IMR-90 (cell line): ENCODE results near the gene IGF2BP1. TPM values are rescaled to one million over a fixed set of nuclear protein-coding genes. Genes with fewer than 3 reads are reported as not detected.

Experiments
- ATAC-seq: fragments of 200-7000 bp; cut with Tn5 transposase; 2 replicates; pipeline ENCODE4 v1.9.1; 2020; ENCODE audit warnings: low read depth, mild to moderate bottlenecking, moderate library complexity
- BruUV-seq: library from RNA; stranded (reverse); fragments of 400-500 nt; replicated peaks from 2 replicates; lab custom pipeline; 2021; lab: Mats Ljungman, UMichigan
- CTCF ChIA-PET: fragments of 300-600 bp; formaldehyde crosslinking; extraction: SDS; loops from one replicate; lab custom pipeline; 2021; ENCODE audit warnings: antibody characterized with exemption; lab: Yijun Ruan, JAX
- POLR2A ChIA-PET: fragments of 300-600 bp; sonication (Branson Sonifier 250); formaldehyde crosslinking; loops from one replicate; lab custom pipeline; 2022; ENCODE audit warnings: antibody characterized with exemption; ENCODE audit not compliant: unreplicated experiment; lab: Charles Lee
- DNase-seq: peaks from one replicate; pipeline ENCODE4 v3.0.0; 2013
- H2AFZ ChIP-seq: replicated peaks from 2 replicates; pipeline ENCODE3; 2013; ENCODE audit warnings: low read length, mild to moderate bottlenecking; ENCODE audit not compliant: poor library complexity
- H2AK5ac ChIP-seq: 2 replicates; pipeline ENCODE4 v1.6.1; 2013; ENCODE audit warnings: low read depth, low read length, inconsistent platforms
- H2AK9ac ChIP-seq: replicated peaks from 2 replicates; pipeline ENCODE3; 2013; ENCODE audit warnings: mild to moderate bottlenecking, low read depth, low read length, moderate library complexity; ENCODE audit not compliant: poor library complexity
- H2BK120ac ChIP-seq: 2 replicates; pipeline ENCODE4 v1.6.1; 2013; ENCODE audit warnings: low read depth, low read length, inconsistent platforms
- H2BK15ac ChIP-seq: 3 replicates; pipeline ENCODE4 v1.6.1; 2013; ENCODE audit warnings: low read depth, low read length, inconsistent platforms
- H2BK20ac ChIP-seq: 2 replicates; pipeline ENCODE4 v1.6.1; 2013; ENCODE audit warnings: low read depth, mild to moderate bottlenecking, inconsistent platforms, low read length, moderate library complexity
- H2BK5ac ChIP-seq: 2 replicates; pipeline ENCODE4 v1.6.1; 2013; ENCODE audit warnings: mild to moderate bottlenecking, low read depth, low read length, inconsistent platforms; ENCODE audit not compliant: poor library complexity, severe bottlenecking
- H3K14ac ChIP-seq: replicated peaks from 2 replicates; pipeline ENCODE4 v1.6.1; 2013; ENCODE audit warnings: low read depth, low read length, inconsistent platforms
- H3K18ac ChIP-seq: 2 replicates; pipeline ENCODE4 v1.6.1; 2013; ENCODE audit warnings: low read depth, low read length, control low read depth
- H3K23ac ChIP-seq: 2 replicates; pipeline ENCODE4 v1.6.1; 2013; ENCODE audit warnings: low read depth, low read length, inconsistent platforms
- H3K27ac ChIP-seq: 2 replicates; pipeline ENCODE4 v1.5.1; 2013; ENCODE audit warnings: mild to moderate bottlenecking, control low read depth, low read length; ENCODE audit not compliant: insufficient read depth
- H3K27me3 ChIP-seq: 2 replicates; pipeline ENCODE4 v1.6.1; 2013; ENCODE audit warnings: low read length; ENCODE audit not compliant: control insufficient read depth, insufficient read depth
- H3K36me3 ChIP-seq: 2 replicates; pipeline ENCODE4 v1.6.1; 2013; ENCODE audit warnings: low read length, mixed read lengths; ENCODE audit not compliant: control insufficient read depth, insufficient read depth
- H3K4ac ChIP-seq: 2 replicates; pipeline ENCODE4 v1.6.1; 2013; ENCODE audit warnings: low read depth, low read length, inconsistent platforms
- H3K4me1 ChIP-seq: 2 replicates; pipeline ENCODE4 v1.6.1; 2013; ENCODE audit warnings: low read length, mixed read lengths; ENCODE audit not compliant: control insufficient read depth, insufficient read depth
- H3K4me2 ChIP-seq: 2 replicates; pipeline ENCODE4 v1.6.1; 2013; ENCODE audit warnings: low read depth, mild to moderate bottlenecking, control low read depth, low read length, moderate library complexity
- H3K4me3 ChIP-seq: 2 replicates; pipeline ENCODE4 v1.5.1; 2013; ENCODE audit warnings: low read depth, mild to moderate bottlenecking, control low read depth, low read length, moderate library complexity; ENCODE audit not compliant: insufficient read depth
- H3K56ac ChIP-seq: 2 replicates; pipeline ENCODE4 v1.6.1; 2013; ENCODE audit warnings: low read length, inconsistent platforms; ENCODE audit not compliant: insufficient read depth; ENCODE audit errors: extremely low read depth
- H3K79me1 ChIP-seq, 2 experiments: 2 replicates each; pipeline ENCODE4 v1.6.1; 2013; ENCODE audit warnings: low read length in 2 of 2, inconsistent platforms in 1 of 2, low read depth in 1 of 2
- H3K9ac ChIP-seq: 2 replicates; pipeline ENCODE4 v1.6.1; 2013; ENCODE audit warnings: low read depth, low read length, control low read depth
- H3K9me1 ChIP-seq: 2 replicates; pipeline ENCODE4 v1.6.1; 2013; ENCODE audit warnings: low read length, inconsistent platforms; ENCODE audit not compliant: insufficient read depth
- H3K9me3 ChIP-seq: 2 replicates; pipeline ENCODE4 v1.6.1; 2013; ENCODE audit warnings: low read length; ENCODE audit not compliant: control insufficient read depth, insufficient read depth
- H4K20me1 ChIP-seq: 2 replicates; pipeline ENCODE4 v1.6.1; 2013; ENCODE audit warnings: low read length, inconsistent platforms; ENCODE audit not compliant: insufficient read depth
- H4K5ac ChIP-seq: 2 replicates; pipeline ENCODE4 v1.6.1; 2013; ENCODE audit warnings: mild to moderate bottlenecking, low read depth, low read length, control low read depth
- H4K8ac ChIP-seq, 2 experiments: 2 replicates each; pipeline ENCODE4 v1.6.1; 2013; ENCODE audit warnings: low read depth in 2 of 2, low read length in 2 of 2, control low read depth in 1 of 2, inconsistent platforms in 1 of 2
- H4K91ac ChIP-seq: 2 replicates; pipeline ENCODE4 v1.6.1; 2013; ENCODE audit warnings: low read depth, low read length, inconsistent platforms; ENCODE audit not compliant: insufficient read depth
- MAZ ChIP-seq: IDR thresholded peaks from 2 replicates; pipeline ENCODE4 v1.6.1; 2012; ENCODE audit warnings: low read depth, mild to moderate bottlenecking, low read length, improper control_type of control experiment, moderate library complexity, borderline replicate concordance
- MXI1 ChIP-seq: IDR thresholded peaks from 2 replicates; pipeline ENCODE4 v1.6.1; 2012; ENCODE audit warnings: low read depth, mild to moderate bottlenecking, low read length, moderate library complexity, borderline replicate concordance
- NFE2L2 ChIP-seq: fragments of 150-350 bp; IDR thresholded peaks from 2 replicates; pipeline ENCODE4 v1.6.1; 2016; ENCODE audit warnings: low read depth, mild to moderate bottlenecking, low read length
- RAD21 ChIP-seq: IDR thresholded peaks from 2 replicates; pipeline ENCODE4 v1.6.1; 2012; ENCODE audit warnings: low read length, improper control_type of control experiment
- SMC3 ChIP-seq: fragments of 150-350 bp; IDR thresholded peaks from 2 replicates; pipeline ENCODE4 v1.6.1; 2016; ENCODE audit warnings: low read depth, mild to moderate bottlenecking, antibody characterized with exemption, low read length, moderate library complexity
- WGBS, 2 experiments: methylation state at CpG; one replicate each; pipeline versions ENCODE4 v1.1.5 to v1.1.7; 2013; ENCODE audit warnings: missing lambda C conversion rate in 2 of 2; ENCODE audit not compliant: insufficient read length in 1 of 2; ENCODE audit errors: extremely low coverage in 2 of 2; 5-methylcytosine and 5-hydroxymethylcytosine counted together
- dilution Hi-C: fragments of 300-500 bp; cut with HindIII; formaldehyde crosslinking; loops from one replicate; pipeline ENCODE4 v1.14.3; 2018; ENCODE audit warnings: low sequenced_read_pairs; ENCODE audit not compliant: unreplicated experiment
- in situ Hi-C: fragments of 300-500 bp; cut with MboI; formaldehyde crosslinking; loops from 3 replicates; pipeline ENCODE4 v1.14.3; 2019; ENCODE audit warnings: low sequenced_read_pairs, inconsistent platforms, mixed read lengths
- intact Hi-C: fragments of 100-400 bp; cut with micrococcal nuclease; formaldehyde crosslinking; loops from 2 replicates; pipeline ENCODE4 v1.10.0; 2022
- polyA plus RNA-seq, 3 experiments: library from polyadenylated mRNA; depleted of rRNA; stranded (reverse); fragments of >200 nt; gene quantifications; 2 replicates each; pipeline ENCODE4 v1.2.3, GENCODE V29; 2012; ENCODE audit warnings: low replicate concordance in 1 of 3
- total RNA-seq: library from RNA; depleted of rRNA; stranded (reverse); fragments of >200 nt; gene quantifications from 2 replicates; pipeline ENCODE4 v1.2.3, GENCODE V29; 2012

IGF2BP1 gene
- total and polyA plus RNA-seq, 2 of the 4 experiments (the other 2 are of a cell fraction), result 10.2 to 13.1 TPM

DNA sequence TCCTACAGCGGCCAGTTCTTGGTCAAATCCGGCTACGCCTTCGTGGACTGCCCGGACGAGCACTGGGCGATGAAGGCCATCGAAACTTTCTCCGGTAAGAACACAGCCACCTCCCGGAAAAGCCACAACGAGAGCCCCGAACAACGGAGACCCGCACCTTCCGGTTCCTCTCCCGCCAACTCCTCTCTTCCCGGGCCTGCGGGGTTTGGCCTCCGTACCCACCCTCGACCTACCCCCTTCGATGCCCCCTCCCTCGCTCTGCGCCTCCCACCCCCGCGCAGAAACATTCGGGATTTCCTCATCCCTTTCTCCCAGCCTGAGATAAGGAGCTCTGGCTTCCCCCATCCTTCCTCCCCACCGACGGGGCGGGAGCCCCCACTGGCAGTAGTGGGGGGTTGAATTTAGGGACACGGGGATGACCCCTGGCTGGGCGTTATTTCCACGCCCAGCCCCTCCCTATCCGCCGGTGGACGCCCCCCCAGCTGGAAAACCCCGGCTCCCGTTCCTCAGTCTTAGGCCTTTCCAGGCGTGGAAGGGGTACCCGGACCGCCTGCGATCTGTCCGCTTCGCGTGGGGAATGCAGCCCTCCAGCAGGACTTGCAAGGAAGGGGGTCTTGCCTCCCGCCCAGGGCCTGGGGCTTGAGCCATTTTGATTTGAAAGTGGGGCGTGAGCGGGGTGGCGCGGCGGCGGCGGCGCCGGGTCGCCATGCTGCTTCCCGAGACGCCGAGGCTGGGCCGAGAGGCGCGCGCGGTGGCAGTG lies 822 bp downstream of the IGF2BP1 start:
- Histone ChIP-seq H3K36me3 (no peaks in the 10 kb centered on the region), H3K4me1 (no peaks in the 10 kb centered on the region), H4K8ac (peak overlapping the region; percentile 89 to 100), H4K5ac (peak overlapping the region; percentile 95), H3K56ac (peak overlapping the region; percentile 99), H3K9ac (peak overlapping the region; percentile 97), H2BK120ac (peak overlapping the region; percentile 88), H3K23ac (peak overlapping the region; percentile 98), H2BK5ac (peak overlapping the region; percentile 90), H3K18ac (peak overlapping the region; percentile 91), H3K4me3 (peak overlapping the region; percentile 93), H2BK15ac (peak overlapping the region; percentile 98; the same call in 1 of the 3 replicates), H3K27me3 (peaks cover 18% of the 10 kb centered on the region), H3K9me1 (no peaks in the 10 kb centered on the region), H2AFZ (peak overlapping the region; percentile 87), H3K14ac (peak overlapping the region; percentile 98), H4K20me1 (peaks cover 2% of the 10 kb centered on the region; the same call in 1 of the 2 replicates), H3K9me3 (no peaks in the 10 kb centered on the region), H4K91ac (peak overlapping the region; percentile 99), H2BK20ac (peak overlapping the region; percentile 6; the same call in 1 of the 2 replicates), H2AK5ac (peak overlapping the region; percentile 59), H3K27ac (peak overlapping the region; percentile 95), H2AK9ac (peak overlapping the region; percentile 98), H3K4me2 (peak overlapping the region; percentile 99), H3K79me1 (peaks cover 0 to 15% of the 10 kb centered on the region in 2 experiments; a peak in 2 of 4 replicates), H3K4ac (peak overlapping the region; percentile 99)
- TF ChIP-seq MXI1, result peak; percentile 86; the same call in 1 of the 2 replicates
- no peak for TF ChIP-seq NFE2L2
- TF ChIP-seq MAZ, result peak; percentile 44; the same call in 1 of the 2 replicates
- TF ChIP-seq SMC3, result 0 out of 2 replicates have a peak, but pooled peaks have one; percentile 1
- no peak for TF ChIP-seq RAD21
- no TSS peak for BruUV-seq
- 0% methylated on average over 18 of the region's 63 CpGs; no CpG with 5 or more reads in 1 of the 2 experiments for WGBS, 2 experiments
- intact Hi-C loops, result loop anchor here (1.0 to 2.0 kb wide), 2 partner anchors 25 to 54 kb away; partner anchors contain the start of gene SNF8
- dilution Hi-C loops, result no loop called here
- CTCF ChIA-PET, result interaction anchor here (0.8 to 2.3 kb wide), 2 partner anchors 10 to 35 kb away, joined by 3 to 16 read pairs; no protein-coding TSS in a partner anchor
- POLR2A ChIA-PET, result interaction anchor here (0.6 to 0.7 kb wide), 3 partner anchors 20 to 32 kb away, joined by 5 to 27 read pairs (median 6); partner anchors contain the start of gene GIP
- DNase-seq, result no peak
- in situ Hi-C loops, result no loop called here
- peak; percentile 38 for ATAC-seq
